ENCODE data around the gene METTL2A.

GRCh38 chr17:62398891-62399290 is 24.8 kb upstream of the METTL2A start:
- TF ChIP-seq, protein P1, sequence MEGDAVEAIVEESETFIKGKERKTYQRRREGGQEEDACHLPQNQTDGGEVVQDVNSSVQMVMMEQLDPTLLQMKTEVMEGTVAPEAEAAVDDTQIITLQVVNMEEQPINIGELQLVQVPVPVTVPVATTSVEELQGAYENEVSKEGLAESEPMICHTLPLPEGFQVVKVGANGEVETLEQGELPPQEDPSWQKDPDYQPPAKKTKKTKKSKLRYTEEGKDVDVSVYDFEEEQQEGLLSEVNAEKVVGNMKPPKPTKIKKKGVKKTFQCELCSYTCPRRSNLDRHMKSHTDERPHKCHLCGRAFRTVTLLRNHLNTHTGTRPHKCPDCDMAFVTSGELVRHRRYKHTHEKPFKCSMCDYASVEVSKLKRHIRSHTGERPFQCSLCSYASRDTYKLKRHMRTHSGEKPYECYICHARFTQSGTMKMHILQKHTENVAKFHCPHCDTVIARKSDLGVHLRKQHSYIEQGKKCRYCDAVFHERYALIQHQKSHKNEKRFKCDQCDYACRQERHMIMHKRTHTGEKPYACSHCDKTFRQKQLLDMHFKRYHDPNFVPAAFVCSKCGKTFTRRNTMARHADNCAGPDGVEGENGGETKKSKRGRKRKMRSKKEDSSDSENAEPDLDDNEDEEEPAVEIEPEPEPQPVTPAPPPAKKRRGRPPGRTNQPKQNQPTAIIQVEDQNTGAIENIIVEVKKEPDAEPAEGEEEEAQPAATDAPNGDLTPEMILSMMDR (IDR thresholded peaks at IDR 0.05; ENCODE audit: poor library complexity): no peak
- TF ChIP-seq EZH2 (IDR thresholded peaks at IDR 0.05; ENCODE audit: borderline replicate concordance): no peak
